ENCODE data around the gene TTPAL. TPM values are rescaled to one million over a fixed set of nuclear protein-coding genes. Genes with fewer than 3 reads are reported as not detected.

The TTPAL gene
- total RNA-seq, 1 experiment from 2014 or later = 10.3 TPM

DNA sequence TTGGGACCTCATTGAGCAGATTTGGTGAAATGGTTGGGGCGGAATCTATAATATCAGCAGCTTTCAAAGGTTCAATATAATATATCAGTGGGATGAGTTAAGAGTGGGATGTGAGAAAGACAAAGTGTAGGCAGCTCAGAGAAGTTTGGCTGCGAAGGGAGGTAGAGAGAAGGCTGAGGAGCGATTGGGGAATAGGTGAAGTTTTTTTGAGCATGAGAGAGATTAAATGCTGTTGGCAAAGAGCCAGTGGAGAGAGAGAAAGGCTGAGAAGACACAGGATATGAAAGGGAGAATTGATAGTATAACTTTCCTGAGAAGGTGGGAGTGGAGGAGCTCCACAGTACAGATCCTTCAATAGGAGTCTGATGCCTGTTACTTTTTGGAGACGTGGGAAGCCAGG lies 58.3 kb downstream of the TTPAL start:
- CTCF ChIA-PET = no interaction called here
- POLR2A ChIA-PET = no interaction called here
- Mint-ChIP-seq H3K27ac (no peak overlapping the region), H3K4me1 (peaks cover 6% of the 10 kb centered on the region; the same call in 1 of the 2 replicates), H3K4me3 (no peak overlapping the region), H3K9me3 (no peaks in the 10 kb centered on the region), H3K27me3 (ENCODE audit: low read depth) (no peaks in the 10 kb centered on the region), H3K36me3 (no peaks in the 10 kb centered on the region)
- no peak for DNase-seq (ENCODE audit: low spot score)
- TF ChIP-seq, protein P1, sequence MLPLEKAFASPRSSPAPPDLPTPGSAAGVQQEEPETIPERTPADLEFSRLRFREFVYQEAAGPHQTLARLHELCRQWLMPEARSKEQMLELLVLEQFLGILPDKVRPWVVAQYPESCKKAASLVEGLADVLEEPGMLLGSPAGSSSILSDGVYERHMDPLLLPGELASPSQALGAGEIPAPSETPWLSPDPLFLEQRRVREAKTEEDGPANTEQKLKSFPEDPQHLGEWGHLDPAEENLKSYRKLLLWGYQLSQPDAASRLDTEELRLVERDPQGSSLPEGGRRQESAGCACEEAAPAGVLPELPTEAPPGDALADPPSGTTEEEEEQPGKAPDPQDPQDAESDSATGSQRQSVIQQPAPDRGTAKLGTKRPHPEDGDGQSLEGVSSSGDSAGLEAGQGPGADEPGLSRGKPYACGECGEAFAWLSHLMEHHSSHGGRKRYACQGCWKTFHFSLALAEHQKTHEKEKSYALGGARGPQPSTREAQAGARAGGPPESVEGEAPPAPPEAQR (CRISPR knock-in tag; IDR thresholded peaks at IDR 0.05) = no peak
- TF ChIP-seq, protein P2, sequence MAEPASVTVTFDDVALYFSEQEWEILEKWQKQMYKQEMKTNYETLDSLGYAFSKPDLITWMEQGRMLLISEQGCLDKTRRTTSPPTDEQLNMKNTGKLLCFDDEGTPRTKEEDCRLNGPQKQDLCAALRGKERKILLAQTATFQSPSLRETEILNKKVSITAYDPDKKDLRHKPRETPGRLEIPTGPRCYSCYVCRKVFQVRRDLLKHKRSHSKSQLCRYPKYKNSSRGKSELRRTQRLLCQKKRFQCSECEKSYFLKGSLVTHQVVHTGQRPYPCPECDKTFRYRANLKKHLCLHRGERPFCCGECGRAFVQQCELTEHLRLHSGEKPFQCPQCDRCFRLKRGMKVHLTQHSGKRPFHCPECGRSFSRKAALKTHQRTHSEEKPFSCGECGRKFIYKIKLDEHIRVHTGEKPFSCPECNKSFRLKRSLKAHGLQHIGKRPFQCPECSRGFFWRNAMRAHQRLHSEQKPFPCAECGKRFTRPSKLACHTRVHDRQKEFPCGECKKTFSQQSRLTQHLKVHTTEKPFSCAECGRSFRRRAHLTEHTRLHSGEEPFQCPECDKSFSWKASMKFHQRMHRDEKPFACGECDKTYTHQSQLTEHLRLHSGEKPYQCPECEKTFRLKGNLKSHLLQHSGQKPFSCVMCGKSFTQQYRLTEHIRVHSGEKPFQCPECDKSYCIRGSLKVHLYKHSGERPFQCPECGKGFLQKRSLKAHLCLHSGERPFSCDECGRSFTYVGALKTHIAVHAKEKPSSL (CRISPR knock-in tag; conservative IDR thresholded peaks at IDR 0.05) = no peak
- TF ChIP-seq, protein P3, sequence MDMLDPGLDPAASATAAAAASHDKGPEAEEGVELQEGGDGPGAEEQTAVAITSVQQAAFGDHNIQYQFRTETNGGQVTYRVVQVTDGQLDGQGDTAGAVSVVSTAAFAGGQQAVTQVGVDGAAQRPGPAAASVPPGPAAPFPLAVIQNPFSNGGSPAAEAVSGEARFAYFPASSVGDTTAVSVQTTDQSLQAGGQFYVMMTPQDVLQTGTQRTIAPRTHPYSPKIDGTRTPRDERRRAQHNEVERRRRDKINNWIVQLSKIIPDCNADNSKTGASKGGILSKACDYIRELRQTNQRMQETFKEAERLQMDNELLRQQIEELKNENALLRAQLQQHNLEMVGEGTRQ (CRISPR knock-in tag; IDR thresholded peaks at IDR 0.05) = no peak
- TF ChIP-seq, protein P4, sequence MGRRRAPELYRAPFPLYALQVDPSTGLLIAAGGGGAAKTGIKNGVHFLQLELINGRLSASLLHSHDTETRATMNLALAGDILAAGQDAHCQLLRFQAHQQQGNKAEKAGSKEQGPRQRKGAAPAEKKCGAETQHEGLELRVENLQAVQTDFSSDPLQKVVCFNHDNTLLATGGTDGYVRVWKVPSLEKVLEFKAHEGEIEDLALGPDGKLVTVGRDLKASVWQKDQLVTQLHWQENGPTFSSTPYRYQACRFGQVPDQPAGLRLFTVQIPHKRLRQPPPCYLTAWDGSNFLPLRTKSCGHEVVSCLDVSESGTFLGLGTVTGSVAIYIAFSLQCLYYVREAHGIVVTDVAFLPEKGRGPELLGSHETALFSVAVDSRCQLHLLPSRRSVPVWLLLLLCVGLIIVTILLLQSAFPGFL (CRISPR knock-in tag; IDR thresholded peaks at IDR 0.05; ENCODE audit: borderline replicate concordance) = no peak
- TF ChIP-seq, protein P5, sequence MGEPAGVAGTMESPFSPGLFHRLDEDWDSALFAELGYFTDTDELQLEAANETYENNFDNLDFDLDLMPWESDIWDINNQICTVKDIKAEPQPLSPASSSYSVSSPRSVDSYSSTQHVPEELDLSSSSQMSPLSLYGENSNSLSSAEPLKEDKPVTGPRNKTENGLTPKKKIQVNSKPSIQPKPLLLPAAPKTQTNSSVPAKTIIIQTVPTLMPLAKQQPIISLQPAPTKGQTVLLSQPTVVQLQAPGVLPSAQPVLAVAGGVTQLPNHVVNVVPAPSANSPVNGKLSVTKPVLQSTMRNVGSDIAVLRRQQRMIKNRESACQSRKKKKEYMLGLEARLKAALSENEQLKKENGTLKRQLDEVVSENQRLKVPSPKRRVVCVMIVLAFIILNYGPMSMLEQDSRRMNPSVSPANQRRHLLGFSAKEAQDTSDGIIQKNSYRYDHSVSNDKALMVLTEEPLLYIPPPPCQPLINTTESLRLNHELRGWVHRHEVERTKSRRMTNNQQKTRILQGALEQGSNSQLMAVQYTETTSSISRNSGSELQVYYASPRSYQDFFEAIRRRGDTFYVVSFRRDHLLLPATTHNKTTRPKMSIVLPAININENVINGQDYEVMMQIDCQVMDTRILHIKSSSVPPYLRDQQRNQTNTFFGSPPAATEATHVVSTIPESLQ (CRISPR knock-in tag; IDR thresholded peaks at IDR 0.05) = no peak
- TF ChIP-seq, protein P6, sequence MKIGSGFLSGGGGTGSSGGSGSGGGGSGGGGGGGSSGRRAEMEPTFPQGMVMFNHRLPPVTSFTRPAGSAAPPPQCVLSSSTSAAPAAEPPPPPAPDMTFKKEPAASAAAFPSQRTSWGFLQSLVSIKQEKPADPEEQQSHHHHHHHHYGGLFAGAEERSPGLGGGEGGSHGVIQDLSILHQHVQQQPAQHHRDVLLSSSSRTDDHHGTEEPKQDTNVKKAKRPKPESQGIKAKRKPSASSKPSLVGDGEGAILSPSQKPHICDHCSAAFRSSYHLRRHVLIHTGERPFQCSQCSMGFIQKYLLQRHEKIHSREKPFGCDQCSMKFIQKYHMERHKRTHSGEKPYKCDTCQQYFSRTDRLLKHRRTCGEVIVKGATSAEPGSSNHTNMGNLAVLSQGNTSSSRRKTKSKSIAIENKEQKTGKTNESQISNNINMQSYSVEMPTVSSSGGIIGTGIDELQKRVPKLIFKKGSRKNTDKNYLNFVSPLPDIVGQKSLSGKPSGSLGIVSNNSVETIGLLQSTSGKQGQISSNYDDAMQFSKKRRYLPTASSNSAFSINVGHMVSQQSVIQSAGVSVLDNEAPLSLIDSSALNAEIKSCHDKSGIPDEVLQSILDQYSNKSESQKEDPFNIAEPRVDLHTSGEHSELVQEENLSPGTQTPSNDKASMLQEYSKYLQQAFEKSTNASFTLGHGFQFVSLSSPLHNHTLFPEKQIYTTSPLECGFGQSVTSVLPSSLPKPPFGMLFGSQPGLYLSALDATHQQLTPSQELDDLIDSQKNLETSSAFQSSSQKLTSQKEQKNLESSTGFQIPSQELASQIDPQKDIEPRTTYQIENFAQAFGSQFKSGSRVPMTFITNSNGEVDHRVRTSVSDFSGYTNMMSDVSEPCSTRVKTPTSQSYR (CRISPR knock-in tag; IDR thresholded peaks at IDR 0.05) = no peak
- TF ChIP-seq, protein P7, sequence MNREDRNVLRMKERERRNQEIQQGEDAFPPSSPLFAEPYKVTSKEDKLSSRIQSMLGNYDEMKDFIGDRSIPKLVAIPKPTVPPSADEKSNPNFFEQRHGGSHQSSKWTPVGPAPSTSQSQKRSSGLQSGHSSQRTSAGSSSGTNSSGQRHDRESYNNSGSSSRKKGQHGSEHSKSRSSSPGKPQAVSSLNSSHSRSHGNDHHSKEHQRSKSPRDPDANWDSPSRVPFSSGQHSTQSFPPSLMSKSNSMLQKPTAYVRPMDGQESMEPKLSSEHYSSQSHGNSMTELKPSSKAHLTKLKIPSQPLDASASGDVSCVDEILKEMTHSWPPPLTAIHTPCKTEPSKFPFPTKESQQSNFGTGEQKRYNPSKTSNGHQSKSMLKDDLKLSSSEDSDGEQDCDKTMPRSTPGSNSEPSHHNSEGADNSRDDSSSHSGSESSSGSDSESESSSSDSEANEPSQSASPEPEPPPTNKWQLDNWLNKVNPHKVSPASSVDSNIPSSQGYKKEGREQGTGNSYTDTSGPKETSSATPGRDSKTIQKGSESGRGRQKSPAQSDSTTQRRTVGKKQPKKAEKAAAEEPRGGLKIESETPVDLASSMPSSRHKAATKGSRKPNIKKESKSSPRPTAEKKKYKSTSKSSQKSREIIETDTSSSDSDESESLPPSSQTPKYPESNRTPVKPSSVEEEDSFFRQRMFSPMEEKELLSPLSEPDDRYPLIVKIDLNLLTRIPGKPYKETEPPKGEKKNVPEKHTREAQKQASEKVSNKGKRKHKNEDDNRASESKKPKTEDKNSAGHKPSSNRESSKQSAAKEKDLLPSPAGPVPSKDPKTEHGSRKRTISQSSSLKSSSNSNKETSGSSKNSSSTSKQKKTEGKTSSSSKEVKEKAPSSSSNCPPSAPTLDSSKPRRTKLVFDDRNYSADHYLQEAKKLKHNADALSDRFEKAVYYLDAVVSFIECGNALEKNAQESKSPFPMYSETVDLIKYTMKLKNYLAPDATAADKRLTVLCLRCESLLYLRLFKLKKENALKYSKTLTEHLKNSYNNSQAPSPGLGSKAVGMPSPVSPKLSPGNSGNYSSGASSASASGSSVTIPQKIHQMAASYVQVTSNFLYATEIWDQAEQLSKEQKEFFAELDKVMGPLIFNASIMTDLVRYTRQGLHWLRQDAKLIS (CRISPR knock-in tag; IDR thresholded peaks at IDR 0.05; ENCODE audit: borderline replicate concordance) = no peak
- TF ChIP-seq SOX15 (CRISPR knock-in tag; IDR thresholded peaks at IDR 0.05) (no peak), NFE2L1 (CRISPR knock-in tag; IDR thresholded peaks at IDR 0.05) (no peak), TEAD4 (CRISPR knock-in tag; IDR thresholded peaks at IDR 0.05) (no peak), ATF1 (CRISPR knock-in tag; IDR thresholded peaks at IDR 0.05) (no peak)
- no peak for ATAC-seq
